ENCODE measurements around the gene MB. TPM values are rescaled to one million over a fixed set of nuclear protein-coding genes. Genes with fewer than 3 reads are reported as not detected.

Gene MB
- total RNA-seq, 1 experiment from 2014 or later = 0.77 TPM

GRCh38 chr22:35621451-35621850 is 4.3 kb upstream of the MB start:
- Histone ChIP-seq H3K9me3 (no peaks in the 10 kb centered on the region), H3K4me1 (peaks cover 14% of the 10 kb centered on the region), H3K36me3 (ENCODE audit: control insufficient read depth, insufficient read depth, low read length) (no peaks in the 10 kb centered on the region), H3K27me3 (replicated peaks; ENCODE audit: control insufficient read depth, insufficient read depth, low read length) (no peaks in the 10 kb centered on the region; the same call in 1 of the 2 replicates), H3K4me3 (ENCODE audit: low read depth, low read length) (no peak overlapping the region)
- no peaks in the 10 kb centered on the region for H3K27me3 Mint-ChIP-seq (ENCODE audit: insufficient read depth, unreplicated experiment)
- H3K9me3 Mint-ChIP-seq (ENCODE audit: unreplicated experiment) = no peaks in the 10 kb centered on the region
- TF ChIP-seq CTCF (IDR thresholded peaks at IDR 0.05; ENCODE audit: insufficient read depth in 1 of 2, low read depth in 1 of 2, low read length in 1 of 2, severe bottlenecking in 1 of 2, unreplicated experiment in 1 of 2) = no peak
- POLR2A ChIA-PET = no interaction called here
- H3K4me1 Mint-ChIP-seq (ENCODE audit: low read depth, unreplicated experiment) = peaks cover 11% of the 10 kb centered on the region
- CTCF ChIA-PET = interaction anchor here (1.2 to 1.5 kb wide), 3 partner anchors 38 to 219 kb away, joined by 3 to 5 read pairs (median 4); no protein-coding TSS in a partner anchor
- intact Hi-C loops (cut with micrococcal nuclease; ENCODE audit: unreplicated experiment) = no loop called here
- DNase-seq = no peak
- H3K27ac Mint-ChIP-seq (ENCODE audit: unreplicated experiment) = no peak overlapping the region
- no peak overlapping the region for H3K4me3 Mint-ChIP-seq (ENCODE audit: unreplicated experiment)
- H3K36me3 Mint-ChIP-seq (ENCODE audit: insufficient read depth, unreplicated experiment) = no peaks in the 10 kb centered on the region
- no TSS peak for BruUV-seq (replicated peaks)

DNA sequence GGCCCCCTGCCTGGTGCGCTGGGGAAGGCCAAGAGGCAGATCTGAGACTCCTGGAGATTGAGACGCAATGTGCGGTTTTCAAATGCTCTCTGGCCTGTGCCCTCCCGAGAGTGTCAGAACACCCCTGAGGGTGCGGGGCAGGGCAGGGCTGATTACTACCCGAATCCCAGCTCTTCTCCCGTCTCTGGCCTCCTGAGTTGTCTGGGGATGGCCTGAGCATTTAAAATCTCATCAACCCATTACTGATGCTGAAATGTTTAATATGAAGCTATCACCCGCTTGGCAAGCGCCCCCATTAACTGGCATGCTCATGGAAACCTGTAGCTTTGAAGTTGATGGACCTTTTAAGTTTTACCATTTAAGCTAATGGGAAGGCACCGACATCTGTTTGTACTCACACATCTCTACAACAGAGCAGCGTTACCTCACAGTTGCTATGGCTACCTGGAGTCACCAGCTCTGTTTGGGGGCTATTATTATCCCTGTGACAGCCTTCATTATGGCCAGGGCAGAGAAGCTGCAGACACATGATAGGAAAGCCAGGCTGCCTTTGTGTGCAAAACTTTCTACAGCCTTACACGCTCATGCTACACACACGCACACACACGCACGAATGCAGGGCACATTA is 3.6 kb upstream of the MB start:
- intact Hi-C loops (cut with micrococcal nuclease; ENCODE audit: unreplicated experiment) = no loop called here
- Mint-ChIP-seq H3K27ac (ENCODE audit: unreplicated experiment) (no peak overlapping the region), H3K9me3 (ENCODE audit: unreplicated experiment) (no peaks in the 10 kb centered on the region), H3K4me3 (ENCODE audit: unreplicated experiment) (no peak overlapping the region), H3K27me3 (ENCODE audit: insufficient read depth, unreplicated experiment) (no peaks in the 10 kb centered on the region), H3K4me1 (ENCODE audit: low read depth, unreplicated experiment) (peaks cover 11% of the 10 kb centered on the region), H3K36me3 (ENCODE audit: insufficient read depth, unreplicated experiment) (no peaks in the 10 kb centered on the region)
- no peaks in the 10 kb centered on the region for H3K9me3 ChIP-seq
- H3K36me3 ChIP-seq (ENCODE audit: control insufficient read depth, insufficient read depth, low read length) = no peaks in the 10 kb centered on the region
- no peak overlapping the region for H3K4me3 ChIP-seq (ENCODE audit: low read depth, low read length)
- no peak for DNase-seq
- ChIA-PET CTCF (interaction anchor here (1.2 kb wide), 1 partner anchor 38 kb away, joined by 4 read pairs; no protein-coding TSS in a partner anchor), POLR2A (no interaction called here)
- H3K27me3 ChIP-seq (replicated peaks; ENCODE audit: control insufficient read depth, insufficient read depth, low read length) = no peaks in the 10 kb centered on the region; the same call in 1 of the 2 replicates
- no TSS peak for BruUV-seq (replicated peaks)
- H3K4me1 ChIP-seq = peaks cover 14% of the 10 kb centered on the region
- TF ChIP-seq CTCF (IDR thresholded peaks at IDR 0.05; ENCODE audit: insufficient read depth in 1 of 2, low read depth in 1 of 2, low read length in 1 of 2, severe bottlenecking in 1 of 2, unreplicated experiment in 1 of 2) = no peak

DNA sequence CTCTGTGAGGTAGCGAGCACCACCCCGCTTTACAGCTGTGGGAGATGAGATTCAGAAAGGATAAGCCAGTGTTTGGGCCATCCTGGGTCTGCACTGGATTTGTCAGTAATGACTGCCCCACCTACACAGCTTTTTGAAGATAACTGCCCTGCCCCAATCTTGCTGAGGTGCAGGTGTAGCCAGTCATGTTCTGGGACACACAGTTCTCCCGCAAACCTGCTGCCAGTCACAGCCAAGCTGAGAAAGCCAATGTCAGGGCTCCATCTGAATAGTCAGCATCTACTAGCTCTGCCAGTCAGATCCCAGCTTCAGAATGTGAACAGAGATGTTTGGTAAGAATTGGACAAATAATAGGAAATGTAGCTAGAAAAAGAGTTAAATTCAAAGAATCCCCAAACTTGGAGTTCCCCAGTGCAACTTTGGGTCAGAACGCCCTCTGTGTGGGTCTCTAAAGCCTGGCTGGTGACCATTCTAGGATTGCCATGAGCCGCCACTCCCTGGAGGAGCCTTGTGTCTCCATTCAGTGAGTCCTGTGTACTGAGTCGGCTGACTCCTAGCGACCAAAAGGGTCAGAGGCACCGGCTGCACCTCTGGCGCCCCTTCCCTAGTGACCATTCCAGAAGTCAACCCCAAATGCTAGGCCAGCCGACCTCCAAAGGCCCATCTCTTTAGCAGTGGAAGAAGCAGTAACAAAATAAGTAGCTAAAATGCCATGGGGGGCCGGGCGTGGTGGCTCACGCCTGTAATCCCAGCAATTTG is 2.4 kb upstream of the MB start:
- no peak overlapping the region for H3K4me3 Mint-ChIP-seq (ENCODE audit: unreplicated experiment)
- TF ChIP-seq CTCF (IDR thresholded peaks at IDR 0.05; ENCODE audit: insufficient read depth in 1 of 2, low read depth in 1 of 2, low read length in 1 of 2, severe bottlenecking in 1 of 2, unreplicated experiment in 1 of 2) = no peak
- no peaks in the 10 kb centered on the region for H3K36me3 Mint-ChIP-seq (ENCODE audit: insufficient read depth, unreplicated experiment)
- H3K27me3 ChIP-seq (replicated peaks; ENCODE audit: control insufficient read depth, insufficient read depth, low read length) = no peaks in the 10 kb centered on the region
- no peaks in the 10 kb centered on the region for H3K36me3 ChIP-seq (ENCODE audit: control insufficient read depth, insufficient read depth, low read length)
- ChIA-PET CTCF (no interaction called here), POLR2A (interaction anchor here (0.6 kb wide), 1 partner anchor 410 kb away, joined by 3 read pairs; no protein-coding TSS in a partner anchor)
- H3K4me3 ChIP-seq (ENCODE audit: low read depth, low read length) = no peak overlapping the region
- peaks cover 11% of the 10 kb centered on the region for H3K4me1 Mint-ChIP-seq (ENCODE audit: low read depth, unreplicated experiment)
- H3K9me3 Mint-ChIP-seq (ENCODE audit: unreplicated experiment) = no peaks in the 10 kb centered on the region
- DNase-seq = no peak
- H3K4me1 ChIP-seq = peaks cover 14% of the 10 kb centered on the region
- H3K27me3 Mint-ChIP-seq (ENCODE audit: insufficient read depth, unreplicated experiment) = no peaks in the 10 kb centered on the region
- H3K27ac Mint-ChIP-seq (ENCODE audit: unreplicated experiment) = no peak overlapping the region
- H3K9me3 ChIP-seq = no peaks in the 10 kb centered on the region
- no TSS peak for BruUV-seq (replicated peaks)
- intact Hi-C loops (cut with micrococcal nuclease; ENCODE audit: unreplicated experiment) = no loop called here

Data from Caco-2 (cell line).